Lung (tissue), 12 donors: ENCODE measurements around the gene SLCO4C1. TPM values are rescaled to one million over a fixed set of nuclear protein-coding genes. Genes with fewer than 3 reads are reported as not detected.
A peak's percentile ranks its signal among the peaks of the same experiment; 100 is the strongest.

Experiments used
- ATAC-seq: fragments of 200-7000 bp; cut with Tn5 transposase; one replicate; pipeline ENCODE4 v1.9.1; 2020; ENCODE audit warnings: moderate number of reproducible peaks; ENCODE audit not compliant: insufficient read depth, low FRiP score
- DNase-seq, 3 donors: peaks; one replicate each; pipeline ENCODE4 v3.0.0-alpha.2; 2013 to 2017
- H3K27ac ChIP-seq, 2 donors: one replicate each; pipeline ENCODE4 v1.5.1; 2013; ENCODE audit warnings: mild to moderate bottlenecking in 2 of 2, moderate library complexity in 2 of 2, control low read depth in 1 of 2, inconsistent platforms in 1 of 2, low read depth in 1 of 2, low read length in 1 of 2
- H3K27me3 ChIP-seq, 3 donors: one replicate each; pipeline ENCODE4 v1.5.1; 2013; ENCODE audit warnings: low read length in 2 of 3; ENCODE audit not compliant: control insufficient read depth in 3 of 3, insufficient read depth in 3 of 3
- H3K36me3 ChIP-seq, 4 donors: one replicate each; pipeline ENCODE4 v1.5.1; 2013; ENCODE audit warnings: low read length in 4 of 4, mild to moderate bottlenecking in 1 of 4, moderate library complexity in 1 of 4; ENCODE audit not compliant: control insufficient read depth in 4 of 4, insufficient read depth in 4 of 4
- H3K4me1 ChIP-seq, 5 donors: one replicate each; pipeline ENCODE4 v1.5.1; 2013; ENCODE audit warnings: low read length in 5 of 5, mild to moderate bottlenecking in 2 of 5, moderate library complexity in 1 of 5; ENCODE audit not compliant: control insufficient read depth in 5 of 5, insufficient read depth in 5 of 5
- H3K4me3 ChIP-seq: one replicate; pipeline ENCODE4 v1.5.1; 2013; ENCODE audit warnings: mild to moderate bottlenecking, control low read depth, moderate library complexity
- H3K9ac ChIP-seq, 2 donors: one replicate each; pipeline ENCODE4 v1.5.1; 2013; ENCODE audit warnings: low read length in 2 of 2, control low read depth in 1 of 2; ENCODE audit not compliant: insufficient read depth in 1 of 2
- H3K9me3 ChIP-seq, 4 donors: one replicate each; pipeline ENCODE4 v1.5.1; 2013; ENCODE audit warnings: low read length in 3 of 4, mild to moderate bottlenecking in 1 of 4, moderate library complexity in 1 of 4; ENCODE audit not compliant: control insufficient read depth in 4 of 4, insufficient read depth in 3 of 4
- CTCF ChIP-seq: IDR thresholded peaks from 2 replicates; pipeline ENCODE4 v1.5.1; 2012; ENCODE audit warnings: mild to moderate bottlenecking; ENCODE audit errors: control extremely low read depth, extremely low read depth
- WGBS, 2 donors: extraction: QIAGEN DNeasy Blood & Tissue Kit; methylation state at CpG; one replicate each; pipeline ENCODE4 v1.1.7; 2013; 5-methylcytosine and 5-hydroxymethylcytosine counted together
- polyA plus RNA-seq, 2 donors: library from polyadenylated mRNA; stranded (reverse); fragments of 200-250 nt; gene quantifications; one replicate each; pipeline ENCODE4 v1.2.1, GENCODE V29; 2013
- total RNA-seq, 2 donors: library from RNA; depleted of rRNA in 1 of 2; stranded (reverse); fragments of >200 nt in 1 of 2; gene quantifications; one replicate each; pipeline ENCODE4 v1.2.1, GENCODE V29; 2014 to 2021
- donor health status: control.
- donor health status: control.
- donor health status: Bipolar disorder and iron deficiency.
- donor health status: healthy.
- donor health status: DM: yes; HTN: yes; CAD: no.

SLCO4C1 gene
- total and polyA plus RNA-seq, 4 donors, result 3.8 to 26.5 (median 11.6) TPM

DNA sequence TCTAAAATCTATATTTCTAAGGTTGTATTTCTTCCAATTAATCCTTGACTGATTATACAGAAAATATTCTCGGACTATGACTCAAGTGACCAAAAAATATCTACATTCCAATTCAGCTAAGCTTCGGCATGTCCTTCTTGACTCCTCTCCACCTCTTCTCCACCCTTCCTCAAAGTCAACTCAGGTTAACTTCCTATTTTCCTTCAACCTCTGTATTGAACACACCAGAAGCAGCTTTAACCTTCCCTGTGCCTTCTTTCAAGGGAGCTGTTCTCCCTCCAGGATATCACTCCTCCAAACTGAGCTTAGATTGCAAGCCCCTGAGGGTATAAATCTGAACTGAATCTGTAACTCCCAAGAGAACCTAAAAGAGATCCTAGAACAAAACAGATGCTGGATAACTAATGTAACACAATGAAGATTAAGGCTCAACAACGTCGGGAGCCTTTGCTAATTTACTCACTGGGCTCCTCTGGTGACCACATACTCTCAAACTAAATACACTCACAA, 1.1 kb downstream of the SLCO4C1 start:
- Histone ChIP-seq H3K36me3 (no peaks in the 10 kb centered on the region), H3K27ac (no peak overlapping the region), H3K27me3 (peaks cover 0 to 7% (median 0%) of the 10 kb centered on the region in 3 donors), H3K4me3 (peak overlapping the region; percentile 22), H3K4me1 (peaks cover 0 to 7% (median 3%) of the 10 kb centered on the region in 5 donors), H3K9ac (no peak overlapping the region), H3K9me3 (no peaks in the 10 kb centered on the region)
- 45 to 50% methylated on average over 4 of the region's 4 CpGs for WGBS, 2 donors
- ATAC-seq (no peak), DNase-seq (no peak)
- no peak for TF ChIP-seq CTCF

- no peaks in the 10 kb centered on the region for H3K36me3 ChIP-seq
- no peak overlapping the region for H3K27ac ChIP-seq
- H3K4me1 ChIP-seq, result peaks cover 0 to 3% (median 0%) of the 10 kb centered on the region in 5 donors
- 98 to 100% methylated on average over 3 of the region's 3 CpGs for WGBS, 2 donors
- H3K9ac ChIP-seq, result no peak overlapping the region
- H3K9me3 ChIP-seq, result no peaks in the 10 kb centered on the region
- DNase-seq (no peak), ATAC-seq (no peak)
- H3K27me3 ChIP-seq, result peaks cover 0 to 1% (median 0%) of the 10 kb centered on the region in 3 donors
- H3K4me3 ChIP-seq, result no peak overlapping the region
- no peak for TF ChIP-seq CTCF
These were observed 6.1 kb downstream of the SLCO4C1 start for GRCh38 chr5:102290004-102290403.

- ATAC-seq (no peak), DNase-seq (no peak)
- H3K36me3 ChIP-seq, result no peaks in the 10 kb centered on the region
- no peak overlapping the region for H3K27ac ChIP-seq
- no peak overlapping the region for H3K9ac ChIP-seq
- peaks cover 0 to 3% (median 0%) of the 10 kb centered on the region in 5 donors for H3K4me1 ChIP-seq
- no peak for TF ChIP-seq CTCF
- H3K27me3 ChIP-seq, result no peaks in the 10 kb centered on the region
- no peak overlapping the region for H3K4me3 ChIP-seq
- H3K9me3 ChIP-seq, result no peaks in the 10 kb centered on the region
- WGBS, 2 donors, result 54 to 83% methylated on average over 6 of the region's 6 CpGs
These were observed 6.7 kb downstream of the SLCO4C1 start for GRCh38 chr5:102289251-102289899.
